Fibroblast of skin of right biceps (primary cell): ENCODE results near the gene MBNL1.
A peak's percentile ranks its signal among the peaks of the same experiment; 100 is the strongest.

Experiments used
- DNase-seq: peaks from one replicate; pipeline ENCODE4 v3.0.0-alpha.2; 2013

MBNL1 gene, protein sequence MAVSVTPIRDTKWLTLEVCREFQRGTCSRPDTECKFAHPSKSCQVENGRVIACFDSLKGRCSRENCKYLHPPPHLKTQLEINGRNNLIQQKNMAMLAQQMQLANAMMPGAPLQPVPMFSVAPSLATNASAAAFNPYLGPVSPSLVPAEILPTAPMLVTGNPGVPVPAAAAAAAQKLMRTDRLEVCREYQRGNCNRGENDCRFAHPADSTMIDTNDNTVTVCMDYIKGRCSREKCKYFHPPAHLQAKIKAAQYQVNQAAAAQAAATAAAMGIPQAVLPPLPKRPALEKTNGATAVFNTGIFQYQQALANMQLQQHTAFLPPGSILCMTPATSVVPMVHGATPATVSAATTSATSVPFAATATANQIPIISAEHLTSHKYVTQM

DNA sequence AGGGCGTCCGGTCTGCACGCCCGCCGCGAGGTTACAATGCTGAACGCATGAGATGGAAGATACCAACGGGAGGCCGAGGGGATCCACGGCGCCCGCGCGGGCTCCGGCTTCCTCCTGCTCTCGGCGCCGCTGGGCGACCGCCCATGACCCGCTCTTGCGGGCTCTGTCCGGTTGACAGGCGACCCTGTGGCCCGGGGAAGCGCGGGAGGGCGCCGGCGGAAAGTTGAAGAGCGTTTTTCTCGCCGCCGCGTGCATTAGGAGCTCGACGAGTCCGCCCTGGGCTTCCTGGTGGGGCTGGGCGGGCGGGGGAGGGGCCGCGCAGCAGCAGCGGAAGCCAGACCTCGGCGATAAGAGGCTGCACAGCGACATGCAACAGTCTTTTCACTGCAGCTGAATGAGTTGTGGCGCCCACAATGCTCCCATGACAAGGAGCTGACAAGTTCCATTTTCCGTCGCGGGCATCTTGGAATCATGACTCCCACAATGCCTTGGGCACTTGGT, at the start of gene MBNL1:
Gene MBNL1 (plus strand): TSS at position 375 of the 501 bp plus-strand sequence. CDS start 31,265 bp downstream, outside the sequence.
- peak; percentile 87 for DNase-seq

DNA sequence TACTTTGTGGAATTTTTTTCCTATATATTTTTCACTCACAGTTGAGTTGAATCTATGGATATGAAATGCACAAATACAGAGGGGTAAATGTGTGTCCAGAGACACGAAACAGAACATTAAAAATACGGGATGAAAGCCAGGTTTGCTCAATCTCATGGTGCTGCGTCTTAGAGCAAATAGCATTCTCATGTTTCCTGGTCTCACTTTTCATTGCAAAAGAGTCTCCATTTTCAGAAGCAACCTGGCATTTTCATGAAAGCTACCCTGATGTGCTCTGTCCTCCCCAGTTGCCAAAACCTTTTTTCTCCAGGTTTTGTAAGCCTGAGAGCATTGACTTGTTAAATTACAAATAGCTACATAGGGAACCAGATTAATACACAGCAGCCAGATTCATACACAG, 49.5 kb upstream of the MBNL1 start:
- DNase-seq = no peak

DNA sequence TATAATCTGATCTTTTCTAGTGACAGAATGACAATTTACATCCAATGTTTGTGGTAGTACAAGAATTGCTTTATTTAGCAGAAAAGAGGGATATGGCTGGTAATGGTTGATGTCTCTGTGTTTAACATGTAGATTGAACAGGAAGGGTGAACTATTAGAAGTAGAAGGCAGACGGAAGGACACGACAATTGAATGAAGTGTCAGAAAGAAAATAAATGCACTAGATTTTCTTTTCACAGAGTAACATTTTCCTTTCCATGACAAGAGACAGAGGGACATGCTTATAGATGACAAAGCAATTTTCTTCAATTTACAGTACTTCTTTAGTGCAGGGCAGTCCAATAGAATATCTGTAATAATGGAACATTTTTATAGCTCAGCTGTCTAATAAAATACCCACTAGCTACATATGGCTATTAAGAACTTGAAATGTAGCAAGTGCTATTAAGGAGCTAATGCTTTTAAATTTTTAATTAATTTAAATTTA, 48.9 kb upstream of the MBNL1 start:
- DNase-seq = no peak

DNA sequence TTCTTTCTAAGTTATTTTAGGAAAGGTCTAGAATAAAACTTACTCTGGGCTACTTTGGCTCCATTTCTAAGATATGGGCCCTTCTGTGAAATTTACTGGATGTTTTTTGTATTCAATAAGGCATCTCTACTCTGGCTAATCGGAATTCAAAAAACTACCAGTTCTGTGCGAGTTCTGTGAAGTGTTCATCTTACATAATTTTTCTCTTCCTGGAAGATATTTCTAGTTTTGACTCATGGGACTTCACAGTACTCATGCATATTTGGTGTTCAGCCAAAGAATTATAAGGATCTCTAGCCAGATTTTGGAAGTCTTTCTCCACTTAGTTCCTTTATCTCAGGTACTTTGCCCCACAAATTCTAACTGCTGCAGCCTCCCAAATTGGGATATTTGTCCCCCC, 46.4 kb upstream of the MBNL1 start:
- peak; percentile 82 for DNase-seq

DNA sequence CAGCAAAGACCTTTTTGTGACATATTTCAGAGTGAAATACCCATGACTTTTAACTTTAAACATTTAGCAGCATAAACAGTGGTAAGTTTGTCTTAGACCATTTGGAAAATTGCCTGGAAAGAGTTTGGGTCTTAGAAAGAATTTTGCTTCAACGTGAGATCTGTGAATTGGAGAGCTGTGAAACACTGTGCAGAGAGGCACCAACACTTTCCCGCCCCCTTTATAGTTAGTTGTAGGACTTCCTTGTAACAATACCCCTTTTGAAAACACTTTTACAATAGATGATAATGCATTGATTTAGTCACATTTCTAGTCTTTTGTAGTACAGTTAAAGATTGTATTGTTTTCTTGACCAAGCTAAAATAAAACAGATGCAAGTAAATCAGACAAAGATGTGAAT, 43.5 kb upstream of the MBNL1 start:
- DNase-seq = no peak

DNA sequence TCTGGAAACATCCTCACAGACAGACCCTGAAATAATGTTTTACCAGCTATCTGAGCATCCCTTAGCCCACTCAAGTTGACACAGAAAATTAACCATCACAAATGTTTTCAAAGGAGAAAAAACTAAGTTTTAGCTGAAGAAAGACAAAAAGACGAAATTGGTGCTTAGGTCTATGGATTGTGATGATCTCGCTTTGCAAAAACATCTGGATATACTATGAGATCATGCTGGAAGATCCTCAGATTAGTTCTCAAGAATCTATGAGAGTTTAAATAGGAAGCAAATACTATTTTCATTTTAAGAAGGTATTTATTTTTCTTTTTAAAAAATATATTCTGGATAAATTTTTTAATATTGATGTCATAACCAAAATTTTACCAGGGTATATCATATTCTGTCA, 42.6 kb upstream of the MBNL1 start:
- DNase-seq = no peak

DNA sequence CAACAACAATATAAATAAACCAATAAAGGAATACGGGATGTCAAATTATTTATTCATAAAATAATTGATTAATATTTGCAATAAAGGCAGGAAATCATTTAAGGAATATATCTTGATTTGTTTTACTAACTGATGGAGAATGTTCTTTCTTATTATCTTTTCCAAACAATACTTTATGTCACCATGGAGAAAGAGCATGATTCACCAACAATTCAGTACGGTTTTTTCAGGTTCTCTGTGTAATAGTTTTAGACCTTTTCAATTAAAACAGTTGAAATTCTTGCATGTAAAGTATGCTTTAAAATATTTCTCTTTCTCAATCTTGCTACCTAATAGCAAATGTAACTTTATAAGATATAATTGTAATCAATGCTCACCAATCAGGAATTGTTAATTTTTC, 41.7 kb upstream of the MBNL1 start:
- DNase-seq = no peak

DNA sequence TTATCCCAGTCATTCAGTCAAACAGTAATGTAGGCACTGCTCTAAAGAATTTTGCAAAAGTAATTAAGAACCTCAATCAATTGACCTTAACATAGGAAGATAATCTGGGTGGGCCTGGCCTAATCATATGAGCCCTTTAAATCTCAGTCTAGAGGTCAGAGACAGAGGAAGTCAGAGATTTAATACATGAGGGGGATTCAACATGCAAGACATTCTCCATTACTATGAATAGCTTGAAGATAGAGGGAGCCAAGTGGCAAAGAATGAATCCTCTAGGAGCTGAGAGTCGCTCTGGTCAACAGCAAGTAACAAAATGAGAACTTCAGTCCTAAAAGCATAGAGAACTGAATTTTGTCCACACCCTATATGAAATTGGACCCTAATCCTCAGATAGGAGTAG, 39.0 kb upstream of the MBNL1 start:
- no peak for DNase-seq

DNA sequence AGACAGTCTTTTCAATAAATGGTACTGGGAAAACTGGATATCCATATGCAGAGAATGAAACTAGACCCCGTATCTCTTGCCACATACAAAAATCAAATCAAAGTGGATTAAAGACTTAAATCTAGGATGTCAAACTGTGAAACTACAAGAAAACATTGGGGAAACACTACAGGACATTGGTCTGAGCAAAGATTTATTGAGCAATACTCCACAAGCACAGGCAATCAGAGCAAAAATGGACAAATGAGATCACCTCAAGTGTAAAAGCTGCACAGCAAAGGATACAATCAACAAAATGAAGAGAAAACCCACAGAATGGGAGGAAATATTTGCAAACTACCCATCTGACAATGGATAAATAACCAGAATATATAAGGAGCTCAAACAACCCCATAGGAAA, 38.4 kb upstream of the MBNL1 start:
- DNase-seq = no peak

DNA sequence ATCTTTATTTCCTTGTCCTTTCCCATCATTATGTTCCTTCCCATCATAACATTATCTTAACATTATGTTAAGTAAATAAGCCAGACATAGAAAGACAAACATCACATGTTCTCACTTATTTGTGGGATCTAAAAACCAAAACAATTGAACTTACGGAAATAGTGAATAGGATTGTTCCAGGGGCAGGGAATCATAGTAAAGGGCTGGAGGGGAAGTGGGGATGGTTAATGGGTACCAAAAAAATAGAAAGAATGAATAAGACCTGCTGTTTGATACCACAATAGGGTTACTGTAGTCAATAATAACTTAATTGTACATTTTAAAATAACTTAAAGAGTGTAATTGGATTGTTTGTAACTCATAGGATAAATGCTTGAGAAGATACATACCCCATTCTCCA, 36.7 kb upstream of the MBNL1 start:
- DNase-seq = no peak

DNA sequence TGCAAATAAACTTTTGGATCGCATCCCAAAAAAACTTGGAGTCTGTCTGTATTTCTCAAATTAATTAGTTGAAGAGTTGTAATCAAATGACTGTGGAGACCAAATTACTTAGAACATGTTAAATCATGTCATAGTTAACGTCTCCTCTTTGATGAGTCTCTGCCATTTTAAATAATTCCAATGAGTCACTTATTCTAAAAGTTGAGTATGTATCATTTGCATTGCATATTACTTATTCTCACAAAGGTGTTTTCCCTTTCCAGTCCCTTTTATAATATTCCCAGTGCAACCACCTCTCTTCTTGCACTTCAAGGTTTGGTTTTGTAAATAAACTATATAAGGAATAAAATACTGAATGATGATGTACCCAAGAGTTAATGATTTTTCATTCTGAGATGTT, 36.0 kb upstream of the MBNL1 start:
- no peak for DNase-seq

DNA sequence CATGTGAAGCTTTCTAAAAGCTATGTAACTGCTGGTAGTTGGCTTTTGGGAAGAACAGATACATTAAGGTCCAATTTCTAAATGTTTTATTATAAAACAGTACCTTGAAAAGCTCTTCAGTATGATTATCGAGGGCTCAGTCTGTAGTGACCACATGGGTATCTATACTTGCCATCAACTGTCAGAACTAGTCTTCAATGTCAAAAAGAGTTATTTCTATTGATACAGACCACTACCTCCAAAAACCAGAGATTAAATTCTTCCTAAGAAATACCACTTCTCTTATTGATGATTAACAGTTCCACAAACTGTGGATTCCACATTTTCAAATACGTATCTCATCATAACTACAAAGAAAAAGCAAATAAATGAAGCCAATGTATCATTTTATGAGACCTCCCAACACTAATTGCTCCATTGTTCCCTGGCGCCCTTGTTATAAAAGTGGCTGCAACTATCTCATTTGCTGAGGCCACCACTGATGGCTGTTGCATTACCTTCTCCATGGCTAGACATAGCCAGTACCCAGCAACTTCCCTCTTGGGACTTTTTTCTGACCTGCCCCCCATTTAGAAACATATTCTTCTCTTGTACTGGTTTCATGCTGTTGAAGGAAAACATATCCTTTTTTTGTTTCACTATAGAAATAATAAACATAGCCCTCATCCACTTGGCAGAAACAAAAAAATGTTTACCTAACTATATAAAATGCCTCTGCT, 33.9 kb upstream of the MBNL1 start:
- DNase-seq = no peak

DNA sequence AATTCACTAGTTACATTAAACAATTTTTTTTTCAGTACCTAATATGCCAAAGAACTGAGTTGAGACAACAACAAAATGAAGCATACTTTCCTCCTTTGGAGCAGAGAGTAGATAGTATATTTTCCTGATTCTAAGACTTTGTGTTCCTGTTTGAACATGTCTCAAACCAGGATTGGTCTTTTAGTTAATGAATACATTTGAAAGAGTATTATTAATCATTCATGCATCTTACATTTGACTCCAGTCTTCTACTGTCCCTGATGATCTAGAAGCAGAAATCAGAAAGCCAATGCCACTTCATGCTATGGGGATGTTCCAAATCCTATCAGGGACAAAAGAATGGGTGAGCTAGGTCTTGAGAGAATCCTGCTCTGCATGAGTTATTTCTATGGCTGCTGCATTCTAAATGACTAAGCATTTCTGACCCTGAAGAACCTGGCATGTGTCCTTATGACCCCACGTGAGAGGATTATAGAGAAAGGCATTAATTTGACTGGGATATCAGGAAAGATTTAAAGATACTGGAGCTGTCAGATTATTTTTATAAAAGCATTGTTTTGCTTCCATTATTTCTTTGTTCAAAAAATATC, 32.9 kb upstream of the MBNL1 start:
- peak; percentile 68 for DNase-seq

DNA sequence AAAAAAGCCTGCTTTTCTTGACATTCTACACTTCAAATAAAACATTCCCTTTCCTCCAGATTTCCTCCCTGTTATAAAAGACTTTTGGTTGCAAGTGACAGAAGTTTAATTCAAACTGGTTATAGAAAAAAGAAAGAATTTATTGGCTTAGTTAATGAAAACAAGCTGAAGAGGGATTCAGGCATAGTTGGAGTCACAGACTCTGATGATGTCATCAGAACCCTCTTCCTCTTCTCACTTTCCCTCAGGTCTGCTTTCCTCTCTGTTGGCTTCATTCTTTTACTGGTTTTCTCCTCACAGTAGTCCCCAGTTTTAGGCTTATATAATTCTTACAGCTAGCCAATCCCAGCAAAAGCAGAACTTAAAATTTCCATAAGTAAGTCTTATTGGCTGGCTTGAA, 32.0 kb upstream of the MBNL1 start:
- peak; percentile 70 for DNase-seq

DNA sequence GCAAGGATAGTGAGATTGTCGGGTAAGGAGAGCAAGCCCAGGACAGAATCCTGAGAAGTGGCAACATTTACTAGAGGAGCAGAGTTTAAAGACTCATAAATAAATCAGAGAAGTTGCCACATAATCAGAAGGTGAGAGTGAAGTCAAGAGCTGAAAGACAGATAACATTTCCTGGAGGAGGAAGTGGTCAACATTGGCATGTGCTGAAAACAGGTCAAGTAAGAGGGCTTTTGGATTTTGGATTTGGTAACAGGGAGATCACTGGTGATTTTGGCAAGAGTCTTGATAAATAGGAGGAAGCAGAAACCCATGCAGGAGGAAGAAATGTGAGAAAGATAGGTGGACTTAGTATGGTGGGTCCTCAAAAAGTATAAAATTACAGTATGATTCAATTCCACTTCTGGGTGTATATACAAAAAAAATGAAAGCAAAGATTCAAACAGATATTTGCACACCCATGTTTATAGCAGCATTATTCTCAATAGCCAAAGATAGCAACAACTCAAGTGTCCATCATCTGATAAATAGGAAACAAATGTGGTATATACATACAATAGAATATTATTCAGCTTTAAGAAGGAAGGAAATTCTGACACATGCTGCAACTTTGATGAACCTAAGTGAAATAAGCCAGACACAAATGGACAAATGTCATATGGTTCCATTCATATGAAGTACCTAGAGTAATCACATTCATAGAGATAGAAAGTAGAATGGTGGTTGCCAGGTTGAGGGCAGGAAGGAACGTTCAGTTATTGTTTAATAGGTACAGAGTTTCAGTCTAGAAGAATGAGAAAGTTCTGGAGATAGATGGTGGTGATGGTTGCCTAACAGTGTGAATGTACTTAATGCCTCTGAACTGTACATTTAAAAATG, 27.3 kb upstream of the MBNL1 start:
- peak; percentile 29 for DNase-seq

DNA sequence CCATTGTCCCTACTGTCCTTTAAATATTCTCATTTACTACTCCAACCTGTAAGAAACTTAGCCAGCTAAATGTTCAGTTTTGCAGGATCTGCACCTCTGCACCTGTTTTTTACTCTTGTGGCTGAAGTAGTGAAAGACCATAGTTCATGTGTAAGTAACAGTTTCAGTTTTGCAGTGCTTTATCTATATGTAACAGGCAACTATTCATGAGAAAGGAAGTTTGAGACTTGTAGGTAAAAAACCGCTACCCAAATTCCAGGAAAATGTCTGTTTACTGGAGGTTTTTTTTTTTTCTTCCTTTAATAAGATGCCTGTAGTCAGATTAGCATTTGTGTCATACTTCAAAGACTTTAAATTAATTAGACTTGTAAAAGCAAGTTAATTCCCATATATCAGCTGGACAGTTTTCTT, 25.4 kb upstream of the MBNL1 start:
- DNase-seq = no peak

DNA sequence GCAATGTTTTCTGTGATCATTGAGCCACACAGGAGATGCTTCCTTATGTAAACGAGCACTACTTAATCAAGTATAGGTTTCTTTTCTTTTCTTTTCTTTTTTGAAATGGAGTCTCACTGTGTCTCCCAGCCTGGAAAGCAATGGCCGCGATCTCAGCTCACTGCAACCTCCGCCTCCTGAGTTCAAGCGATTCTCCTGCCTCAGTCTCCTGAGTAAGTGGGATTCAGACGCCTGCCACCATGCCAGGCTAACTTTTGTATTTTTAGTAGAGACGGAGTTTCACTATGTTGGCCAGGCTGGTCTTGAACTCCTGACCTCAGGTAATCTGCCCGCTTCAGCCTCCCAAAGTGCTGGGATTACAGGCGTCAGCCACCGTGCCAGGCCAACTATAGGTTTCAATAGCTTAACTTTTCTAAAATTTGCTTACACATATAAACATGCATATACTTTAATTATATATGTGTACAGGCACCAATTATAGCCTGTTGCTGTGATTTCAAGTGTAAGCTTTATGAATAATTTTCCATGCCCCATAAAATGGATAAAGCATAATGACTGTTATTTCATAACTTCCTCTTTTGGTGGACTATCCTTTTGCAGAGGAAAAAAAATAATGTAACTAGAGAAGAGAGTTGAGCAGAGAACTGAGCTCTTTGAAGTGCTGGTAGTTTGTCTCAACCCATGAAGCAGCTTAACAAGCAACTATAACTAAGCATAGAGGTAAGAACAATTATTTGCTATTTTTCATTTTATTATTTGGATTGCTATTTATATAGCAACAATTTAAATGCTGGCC, 24.8 kb upstream of the MBNL1 start:
- DNase-seq = no peak

DNA sequence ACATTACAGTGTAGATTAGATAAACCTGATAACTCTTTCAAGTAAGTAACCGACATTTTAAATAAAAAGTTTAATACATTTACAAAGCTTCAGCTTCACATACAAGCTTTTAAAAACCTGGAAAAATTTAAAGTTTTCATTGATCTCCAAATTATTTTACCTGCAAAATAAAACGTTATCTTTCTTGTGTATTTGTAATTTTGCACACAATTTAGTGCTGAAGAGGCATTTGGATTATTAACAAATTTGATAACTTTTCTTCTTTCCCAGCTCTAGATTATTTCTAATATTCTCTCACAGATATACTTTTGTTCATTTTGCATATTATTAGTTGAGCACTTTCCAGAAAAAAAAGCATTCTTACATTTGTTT, 24.2 kb upstream of the MBNL1 start:
- no peak for DNase-seq

DNA sequence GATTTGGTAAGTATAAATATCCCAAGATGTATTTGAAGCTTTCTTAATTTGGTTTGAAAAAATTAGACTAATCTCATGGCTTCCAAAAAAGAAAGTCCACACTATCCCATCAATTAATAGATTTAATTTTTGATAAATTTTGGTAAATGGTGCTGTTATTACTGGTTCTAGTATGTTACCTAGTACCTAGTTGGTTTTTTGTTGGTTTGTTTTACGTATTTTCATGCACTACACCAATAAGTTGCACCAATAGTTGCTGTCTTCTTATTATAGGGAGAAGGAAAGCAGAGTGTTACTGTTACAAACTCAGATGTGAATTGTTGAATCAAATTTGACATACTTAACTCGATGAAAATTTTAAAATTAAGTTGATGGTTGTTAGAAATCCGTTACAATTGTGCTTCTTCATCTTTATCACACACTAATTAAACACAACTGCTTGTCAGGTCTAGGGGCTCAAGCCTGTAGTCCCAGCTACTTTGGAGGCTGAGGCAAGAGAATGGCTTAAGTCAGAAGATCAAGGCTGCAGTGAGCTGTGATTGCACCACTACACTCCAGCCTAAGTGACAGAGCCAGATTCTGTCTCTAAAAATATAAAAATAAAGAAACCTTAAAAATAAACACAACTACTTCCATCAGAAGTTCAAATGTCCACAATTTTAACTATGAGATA, 23.1 kb upstream of the MBNL1 start:
- no peak for DNase-seq

DNA sequence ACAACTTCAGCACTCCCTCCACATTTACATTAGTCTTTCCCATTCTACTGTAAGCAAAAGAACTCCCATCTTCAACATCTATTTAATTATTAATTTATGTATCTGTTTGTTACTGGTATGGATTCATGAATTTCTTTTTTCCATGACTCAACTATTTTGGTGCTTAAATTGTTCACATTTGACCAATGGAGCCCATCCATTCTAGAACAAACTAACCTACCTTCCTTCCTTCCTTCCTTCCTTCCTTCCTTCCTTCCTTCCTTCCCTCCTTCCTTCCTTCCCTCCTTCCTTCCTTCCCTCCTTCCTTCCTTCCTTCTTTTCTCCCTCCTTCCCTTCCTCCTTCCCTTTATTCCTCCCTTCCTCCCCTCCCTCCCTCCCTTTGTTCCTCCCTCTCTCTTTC, 16.8 kb upstream of the MBNL1 start:
- no peak for DNase-seq

DNA sequence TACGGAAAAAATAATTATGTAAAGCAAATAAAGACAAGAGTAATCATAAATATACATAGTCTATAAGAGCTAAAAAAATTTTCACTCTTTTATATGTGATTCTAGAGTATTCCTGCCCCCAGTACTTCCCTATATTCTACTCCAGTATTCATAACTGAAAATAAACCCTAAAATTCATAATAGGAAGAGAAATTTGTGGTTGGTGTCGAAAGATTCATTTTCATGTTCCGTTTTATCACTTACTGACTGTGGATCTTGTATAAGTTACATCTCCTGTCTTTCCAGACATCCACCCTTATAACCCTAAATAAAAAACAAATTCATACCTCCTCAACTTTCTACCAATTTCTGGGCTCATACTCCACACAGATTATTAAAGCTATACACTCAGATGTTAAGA, 16.0 kb upstream of the MBNL1 start:
- DNase-seq = no peak
